ENCODE results near the gene OLFML2A. TPM values are rescaled to one million over a fixed set of nuclear protein-coding genes. Genes with fewer than 3 reads are reported as not detected.
A peak's percentile ranks its signal among the peaks of the same experiment; 100 is the strongest.

OLFML2A gene
- total RNA-seq, 1 experiment from 2014 or later = 5.8 TPM

DNA sequence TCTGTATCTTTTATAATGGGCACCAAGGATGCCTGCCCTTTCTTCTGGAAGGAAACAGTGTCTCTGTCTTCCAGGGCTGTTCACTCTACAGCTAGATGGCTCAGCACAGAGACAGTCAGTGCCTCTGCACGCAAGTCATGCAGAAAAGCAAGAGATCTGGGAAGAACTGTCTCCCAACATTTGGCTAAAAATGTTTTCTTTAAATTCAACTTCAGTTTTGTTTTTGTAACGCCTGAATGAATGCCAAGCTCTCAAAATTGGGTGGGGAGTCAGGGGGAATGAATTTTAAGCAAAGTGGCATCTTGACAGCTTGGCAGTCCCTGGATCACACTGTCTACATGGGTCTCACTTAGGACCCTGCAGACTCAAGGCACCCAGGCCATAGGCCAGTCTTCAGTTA, 12.6 kb downstream of the OLFML2A start:
- Histone ChIP-seq H3K4me1 (ENCODE audit: insufficient read depth, low read length) (no peaks in the 10 kb centered on the region), H4K8ac (replicated peaks; ENCODE audit: insufficient read length, low read depth, low read length) (no peak overlapping the region), H3K9me3 (ENCODE audit: control insufficient read depth, low read depth, low read length) (no peaks in the 10 kb centered on the region), H3K18ac (ENCODE audit: insufficient read length, low read depth, low read length) (no peak overlapping the region), H3K4me2 (ENCODE audit: insufficient read depth, insufficient read length, low read length) (no peak overlapping the region), H3K27me3 (ENCODE audit: insufficient read depth, low read length) (no peaks in the 10 kb centered on the region), H2BK15ac (ENCODE audit: low read depth, low read length) (no peak overlapping the region), H2AFZ (ENCODE audit: low read length) (no peak overlapping the region), H3K23me2 (ENCODE audit: insufficient read length, low read depth, low read length, poor library complexity, severe bottlenecking) (no peaks in the 10 kb centered on the region), H3K23ac (ENCODE audit: insufficient read length, low read depth, low read length) (no peak overlapping the region), H2BK20ac (ENCODE audit: low read depth, low read length, poor library complexity, severe bottlenecking) (no peak overlapping the region), H3K9ac (ENCODE audit: extremely low read depth, insufficient read length, low read length) (no peak overlapping the region), H3K4ac (ENCODE audit: low read depth, low read length) (no peak overlapping the region), H3K79me2 (ENCODE audit: insufficient read depth, low read length) (no peaks in the 10 kb centered on the region), H4K20me1 (ENCODE audit: control insufficient read depth, insufficient read depth, insufficient read length) (no peaks in the 10 kb centered on the region), H4K91ac (ENCODE audit: insufficient read length, low read depth, low read length) (no peak overlapping the region), H3T11ph (ENCODE audit: low read length) (no peak overlapping the region), H3K79me1 (ENCODE audit: insufficient read depth, low read depth, low read length, poor library complexity, severe bottlenecking) (no peaks in the 10 kb centered on the region), H4K5ac (ENCODE audit: insufficient read length, low read depth, low read length) (no peak overlapping the region), H3K56ac (ENCODE audit: insufficient read length, low read depth, low read length) (peak overlapping the region; percentile 85), H2BK5ac (ENCODE audit: insufficient read length, low read length) (no peak overlapping the region), H3K14ac (ENCODE audit: insufficient read depth, low read length) (no peak overlapping the region), H2BK12ac (ENCODE audit: insufficient read length, low read depth, low read length) (no peak overlapping the region), H2AK5ac (ENCODE audit: insufficient read length, low read length) (no peak overlapping the region), H2BK120ac (ENCODE audit: low read depth, low read length, poor library complexity, severe bottlenecking) (no peak overlapping the region), H3K27ac (ENCODE audit: insufficient read length, low read depth, low read length) (no peak overlapping the region)
- WGBS (ENCODE audit: extremely low coverage, insufficient read length, low lambda C conversion rate) = no CpG with 5 or more reads among the region's 2 CpGs
- no peaks in the 10 kb centered on the region; a peak in 1 of 7 replicates for H3K36me3 Mint-ChIP-seq (ENCODE audit: insufficient read depth in 1 of 3, low read depth in 3 of 3)
- no peak for DNase-seq
- no peaks in the 10 kb centered on the region for H3K9me3 Mint-ChIP-seq
- no peak overlapping the region for H3K4me3 Mint-ChIP-seq
- peaks cover 2 to 11% of the 10 kb centered on the region in 2 experiments for H3K4me1 Mint-ChIP-seq
- TF ChIP-seq CTCF (conservative IDR thresholded peaks at IDR 0.05) = no peak
- H3K27ac Mint-ChIP-seq = no peak overlapping the region; a peak in 1 of 7 replicates
- H3K27me3 Mint-ChIP-seq (ENCODE audit: low read depth) = no peaks in the 10 kb centered on the region
